GM23338 (cell line): Measurements from ENCODE around the gene C10orf105. TPM values are rescaled to one million over a fixed set of nuclear protein-coding genes. Genes with fewer than 3 reads are reported as not detected.
A peak's percentile ranks its signal among the peaks of the same experiment; 100 is the strongest.

Experiments used
- ATAC-seq: fragments of 200-7000 bp; cut with Tn5 transposase; 3 replicates; pipeline ENCODE4 v1.9.1; 2020
- DNase-seq: peaks from one replicate; pipeline ENCODE4 v3.0.0-alpha.2; 2015; ENCODE audit warnings: low spot score
- H2AFZ ChIP-seq: fragments of 200-600 bp; sonication (generic); 2 replicates; pipeline ENCODE4 v1.8.0; 2016; ENCODE audit warnings: antibody characterized with exemption, mild to moderate bottlenecking, moderate library complexity
- H3F3A ChIP-seq: fragments of 200-600 bp; sonication (generic); replicated peaks from 2 replicates; pipeline ENCODE4 v1.8.0; 2017; ENCODE audit warnings: antibody characterized with exemption, mixed run types, low read depth
- H3K27ac ChIP-seq: fragments of 200-600 bp; sonication (generic); 2 replicates; pipeline ENCODE4 v1.6.1; 2016; ENCODE audit warnings: low read depth
- H3K27me3 ChIP-seq: fragments of 200-600 bp; sonication (generic); 2 replicates; pipeline ENCODE4 v1.8.0; 2016; ENCODE audit warnings: mild to moderate bottlenecking, mixed run types, moderate library complexity; ENCODE audit not compliant: insufficient read depth
- H3K36me3 ChIP-seq: fragments of 200-600 bp; sonication (generic); 2 replicates; pipeline ENCODE4 v1.8.0; 2016; ENCODE audit warnings: mild to moderate bottlenecking; ENCODE audit not compliant: insufficient read depth
- H3K4me1 ChIP-seq: fragments of 200-600 bp; sonication (generic); 2 replicates; pipeline ENCODE4 v1.8.0; 2016; ENCODE audit warnings: mild to moderate bottlenecking, moderate library complexity; ENCODE audit not compliant: insufficient read depth
- H3K4me2 ChIP-seq: fragments of 200-600 bp; sonication (generic); 2 replicates; pipeline ENCODE4 v1.7.1; 2017; ENCODE audit warnings: mixed run types
- H3K4me3 ChIP-seq: fragments of 200-600 bp; sonication (generic); 2 replicates; pipeline ENCODE4 v1.6.1; 2016; ENCODE audit warnings: mixed run types
- H3K79me2 ChIP-seq: fragments of 200-600 bp; sonication (generic); replicated peaks from 2 replicates; pipeline ENCODE4 v1.8.0; 2017; ENCODE audit warnings: mild to moderate bottlenecking; ENCODE audit not compliant: insufficient read depth
- H3K9me2 ChIP-seq: fragments of 200-600 bp; sonication (generic); 2 replicates; pipeline ENCODE4 v1.8.0; 2017; ENCODE audit not compliant: insufficient read depth
- H4K20me1 ChIP-seq: fragments of 200-600 bp; sonication (generic); replicated peaks from 2 replicates; pipeline ENCODE4 v1.8.0; 2017; ENCODE audit warnings: mild to moderate bottlenecking; ENCODE audit not compliant: insufficient read depth
- H3K27ac Mint-ChIP-seq: 2 replicates; pipeline ENCODE4 v1.8.0; 2020; ENCODE audit warnings: inconsistent platforms, mild to moderate bottlenecking, moderate library complexity, mixed read lengths
- H3K27me3 Mint-ChIP-seq: 3 replicates; pipeline ENCODE4 v1.8.0; 2022; ENCODE audit warnings: low read depth, mild to moderate bottlenecking, moderate library complexity, mixed read lengths, inconsistent platforms; ENCODE audit not compliant: insufficient read depth, poor library complexity
- H3K36me3 Mint-ChIP-seq: 3 replicates; pipeline ENCODE4 v1.8.0; 2021; ENCODE audit warnings: low read depth, mild to moderate bottlenecking, inconsistent platforms, moderate library complexity, mixed read lengths
- H3K4me1 Mint-ChIP-seq: 3 replicates; pipeline ENCODE4 v1.8.0; 2020; ENCODE audit warnings: mild to moderate bottlenecking, inconsistent platforms, mixed read lengths
- H3K4me3 Mint-ChIP-seq: 3 replicates; pipeline ENCODE4 v1.8.0; 2021; ENCODE audit warnings: moderate library complexity, mild to moderate bottlenecking, inconsistent platforms, mixed read lengths
- H3K9me3 Mint-ChIP-seq: 3 replicates; pipeline ENCODE4 v1.8.0; 2020; ENCODE audit warnings: moderate library complexity, mild to moderate bottlenecking, inconsistent platforms, mixed read lengths
- EZH2phosphoT487 ChIP-seq: fragments of 200-600 bp; sonication (generic); IDR thresholded peaks from one replicate; pipeline ENCODE4 v1.8.1; 2018; ENCODE audit warnings: antibody characterized with exemption; ENCODE audit not compliant: unreplicated experiment
- ZNF114 ChIP-seq: fragments of 250-450 bp; sonication (Bioruptor Pico); IDR thresholded peaks from 2 replicates; pipeline ENCODE4 v1.5.0; 2020; ENCODE audit warnings: mild to moderate bottlenecking, moderate library complexity
- polyA plus RNA-seq: library from polyadenylated mRNA; unstranded; fragments of >200 nt; fragmentation: Nextera tagmentation; extraction: Ambion mirVana; gene quantifications from 2 replicates; pipeline ENCODE4 v1.2.1, GENCODE V29; 2016
- total RNA-seq: library from RNA; depleted of rRNA; stranded (reverse); fragments of >200 nt; shearing (Covaris generic); gene quantifications from 2 replicates; pipeline ENCODE4 v1.2.3, GENCODE V29; 2014
- TF ChIP-seq, protein P1 (sequence below): fragments of 250-450 bp; sonication (Bioruptor Pico); IDR thresholded peaks from 2 replicates; pipeline ENCODE4 v1.5.0; 2020; ENCODE audit warnings: mild to moderate bottlenecking, moderate library complexity
- TF ChIP-seq, protein P2 (sequence below): IDR thresholded peaks from 2 replicates; pipeline ENCODE4 v1.6.1; 2016; ENCODE audit warnings: antibody characterized with exemption

Gene C10orf105
- total and polyA plus RNA-seq, 2 experiments from 2014 or later = 0.15 to 0.17 TPM

DNA sequence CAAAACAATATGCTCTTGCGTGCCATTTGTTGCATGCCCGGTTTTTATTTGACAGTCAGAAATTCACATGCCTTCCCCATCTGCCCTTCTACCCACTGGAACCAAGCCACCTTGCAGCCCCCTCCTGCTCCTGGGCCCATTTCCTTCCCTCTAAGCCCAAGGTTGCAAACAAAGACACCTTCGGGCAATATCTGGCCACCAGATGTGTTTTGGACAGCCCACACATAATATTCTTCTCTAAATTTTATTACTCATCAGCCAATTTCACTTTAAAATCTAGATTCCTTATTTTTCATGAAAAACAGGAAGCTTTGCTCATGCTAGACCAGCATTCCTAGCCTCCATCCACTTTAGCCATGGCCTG lies 18.2 kb upstream of the C10orf105 start:
- Histone ChIP-seq H3K36me3 (no peaks in the 10 kb centered on the region), H3K27ac (no peak overlapping the region), H3F3A (no peaks in the 10 kb centered on the region), H3K4me3 (no peak overlapping the region), H4K20me1 (no peaks in the 10 kb centered on the region), H2AFZ (no peak overlapping the region), H3K9me2 (no peaks in the 10 kb centered on the region), H3K4me2 (no peak overlapping the region), H3K27me3 (no peaks in the 10 kb centered on the region), H3K4me1 (no peaks in the 10 kb centered on the region), H3K79me2 (no peaks in the 10 kb centered on the region)
- ATAC-seq (no peak), DNase-seq (no peak)
- peaks cover 12% of the 10 kb centered on the region for H3K27me3 Mint-ChIP-seq
- H3K27ac Mint-ChIP-seq = peak overlapping the region; percentile 80; the same call in 1 of the 2 replicates
- TF ChIP-seq ZNF114 (CRISPR knock-in tag) (no peak), EZH2phosphoT487 (no peak)
- TF ChIP-seq, protein P1, sequence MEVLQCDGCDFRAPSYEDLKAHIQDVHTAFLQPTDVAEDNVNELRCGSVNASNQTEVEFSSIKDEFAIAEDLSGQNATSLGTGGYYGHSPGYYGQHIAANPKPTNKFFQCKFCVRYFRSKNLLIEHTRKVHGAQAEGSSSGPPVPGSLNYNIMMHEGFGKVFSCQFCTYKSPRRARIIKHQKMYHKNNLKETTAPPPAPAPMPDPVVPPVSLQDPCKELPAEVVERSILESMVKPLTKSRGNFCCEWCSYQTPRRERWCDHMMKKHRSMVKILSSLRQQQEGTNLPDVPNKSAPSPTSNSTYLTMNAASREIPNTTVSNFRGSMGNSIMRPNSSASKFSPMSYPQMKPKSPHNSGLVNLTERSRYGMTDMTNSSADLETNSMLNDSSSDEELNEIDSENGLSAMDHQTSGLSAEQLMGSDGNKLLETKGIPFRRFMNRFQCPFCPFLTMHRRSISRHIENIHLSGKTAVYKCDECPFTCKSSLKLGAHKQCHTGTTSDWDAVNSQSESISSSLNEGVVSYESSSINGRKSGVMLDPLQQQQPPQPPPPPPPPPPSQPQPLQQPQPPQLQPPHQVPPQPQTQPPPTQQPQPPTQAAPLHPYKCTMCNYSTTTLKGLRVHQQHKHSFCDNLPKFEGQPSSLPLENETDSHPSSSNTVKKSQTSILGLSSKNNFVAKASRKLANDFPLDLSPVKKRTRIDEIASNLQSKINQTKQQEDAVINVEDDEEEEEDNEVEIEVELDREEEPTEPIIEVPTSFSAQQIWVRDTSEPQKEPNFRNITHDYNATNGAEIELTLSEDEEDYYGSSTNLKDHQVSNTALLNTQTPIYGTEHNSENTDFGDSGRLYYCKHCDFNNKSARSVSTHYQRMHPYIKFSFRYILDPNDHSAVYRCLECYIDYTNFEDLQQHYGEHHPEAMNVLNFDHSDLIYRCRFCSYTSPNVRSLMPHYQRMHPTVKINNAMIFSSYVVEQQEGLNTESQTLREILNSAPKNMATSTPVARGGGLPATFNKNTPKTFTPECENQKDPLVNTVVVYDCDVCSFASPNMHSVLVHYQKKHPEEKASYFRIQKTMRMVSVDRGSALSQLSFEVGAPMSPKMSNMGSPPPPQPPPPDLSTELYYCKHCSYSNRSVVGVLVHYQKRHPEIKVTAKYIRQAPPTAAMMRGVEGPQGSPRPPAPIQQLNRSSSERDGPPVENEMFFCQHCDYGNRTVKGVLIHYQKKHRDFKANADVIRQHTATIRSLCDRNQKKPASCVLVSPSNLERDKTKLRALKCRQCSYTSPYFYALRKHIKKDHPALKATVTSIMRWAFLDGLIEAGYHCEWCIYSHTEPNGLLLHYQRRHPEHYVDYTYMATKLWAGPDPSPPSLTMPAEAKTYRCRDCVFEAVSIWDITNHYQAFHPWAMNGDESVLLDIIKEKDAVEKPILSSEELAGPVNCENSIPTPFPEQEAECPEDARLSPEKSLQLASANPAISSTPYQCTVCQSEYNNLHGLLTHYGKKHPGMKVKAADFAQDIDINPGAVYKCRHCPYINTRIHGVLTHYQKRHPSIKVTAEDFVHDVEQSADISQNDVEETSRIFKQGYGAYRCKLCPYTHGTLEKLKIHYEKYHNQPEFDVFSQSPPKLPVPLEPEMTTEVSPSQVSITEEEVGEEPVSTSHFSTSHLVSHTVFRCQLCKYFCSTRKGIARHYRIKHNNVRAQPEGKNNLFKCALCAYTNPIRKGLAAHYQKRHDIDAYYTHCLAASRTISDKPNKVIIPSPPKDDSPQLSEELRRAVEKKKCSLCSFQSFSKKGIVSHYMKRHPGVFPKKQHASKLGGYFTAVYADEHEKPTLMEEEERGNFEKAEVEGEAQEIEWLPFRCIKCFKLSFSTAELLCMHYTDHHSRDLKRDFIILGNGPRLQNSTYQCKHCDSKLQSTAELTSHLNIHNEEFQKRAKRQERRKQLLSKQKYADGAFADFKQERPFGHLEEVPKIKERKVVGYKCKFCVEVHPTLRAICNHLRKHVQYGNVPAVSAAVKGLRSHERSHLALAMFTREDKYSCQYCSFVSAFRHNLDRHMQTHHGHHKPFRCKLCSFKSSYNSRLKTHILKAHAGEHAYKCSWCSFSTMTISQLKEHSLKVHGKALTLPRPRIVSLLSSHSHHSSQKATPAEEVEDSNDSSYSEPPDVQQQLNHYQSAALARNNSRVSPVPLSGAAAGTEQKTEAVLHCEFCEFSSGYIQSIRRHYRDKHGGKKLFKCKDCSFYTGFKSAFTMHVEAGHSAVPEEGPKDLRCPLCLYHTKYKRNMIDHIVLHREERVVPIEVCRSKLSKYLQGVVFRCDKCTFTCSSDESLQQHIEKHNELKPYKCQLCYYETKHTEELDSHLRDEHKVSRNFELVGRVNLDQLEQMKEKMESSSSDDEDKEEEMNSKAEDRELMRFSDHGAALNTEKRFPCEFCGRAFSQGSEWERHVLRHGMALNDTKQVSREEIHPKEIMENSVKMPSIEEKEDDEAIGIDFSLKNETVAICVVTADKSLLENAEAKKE (CRISPR knock-in tag) = no peak
- TF ChIP-seq, protein P2, sequence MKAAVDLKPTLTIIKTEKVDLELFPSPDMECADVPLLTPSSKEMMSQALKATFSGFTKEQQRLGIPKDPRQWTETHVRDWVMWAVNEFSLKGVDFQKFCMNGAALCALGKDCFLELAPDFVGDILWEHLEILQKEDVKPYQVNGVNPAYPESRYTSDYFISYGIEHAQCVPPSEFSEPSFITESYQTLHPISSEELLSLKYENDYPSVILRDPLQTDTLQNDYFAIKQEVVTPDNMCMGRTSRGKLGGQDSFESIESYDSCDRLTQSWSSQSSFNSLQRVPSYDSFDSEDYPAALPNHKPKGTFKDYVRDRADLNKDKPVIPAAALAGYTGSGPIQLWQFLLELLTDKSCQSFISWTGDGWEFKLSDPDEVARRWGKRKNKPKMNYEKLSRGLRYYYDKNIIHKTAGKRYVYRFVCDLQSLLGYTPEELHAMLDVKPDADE = no peak
- no peaks in the 10 kb centered on the region; the same call in 2 of the 3 replicates for H3K36me3 Mint-ChIP-seq
- H3K4me3 Mint-ChIP-seq = no peak overlapping the region
- peaks cover 9% of the 10 kb centered on the region; the same call in 2 of the 3 replicates for H3K4me1 Mint-ChIP-seq
- no peaks in the 10 kb centered on the region for H3K9me3 Mint-ChIP-seq
